Measurements from ENCODE around the gene CIDEC.

Gene CIDEC

DNA sequence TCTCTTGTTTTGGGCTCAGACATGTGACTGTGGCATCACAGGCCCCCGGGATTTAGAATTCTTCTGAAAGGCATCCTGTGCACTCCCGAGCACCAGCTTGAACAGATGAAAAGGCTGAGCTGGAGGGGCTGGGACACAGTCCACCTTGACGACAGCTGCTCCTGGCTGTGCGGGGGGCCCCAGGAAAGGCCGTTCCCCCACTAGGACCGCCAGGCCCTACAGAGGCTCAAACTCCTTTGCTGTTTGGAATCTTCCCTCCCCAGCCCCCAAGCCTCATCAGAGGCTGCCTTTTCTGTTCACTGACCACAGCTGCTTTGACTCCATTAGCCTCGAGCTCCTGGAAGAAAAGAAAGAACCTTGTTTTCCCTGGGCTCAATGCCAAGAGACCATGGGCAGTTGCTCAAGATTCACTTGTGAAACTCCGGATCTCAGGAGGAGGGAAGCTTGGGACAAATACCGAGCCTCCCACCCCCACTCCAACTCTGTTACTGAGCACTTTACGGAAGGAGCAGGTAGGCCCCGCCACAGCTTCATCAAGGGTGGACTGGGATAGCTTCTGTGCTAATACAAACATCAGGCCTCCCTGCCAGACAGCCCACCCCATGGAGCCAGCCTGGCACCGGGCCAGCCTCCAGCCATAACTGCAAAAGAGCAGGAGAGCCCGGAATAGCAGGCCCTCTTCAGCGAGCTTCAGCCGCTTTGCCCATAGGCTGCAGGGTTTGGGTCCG lies 15.7 kb downstream of the CIDEC start:
- no peak for TF ChIP-seq ZNF560 (tag by site-specific recombination; IDR thresholded peaks at IDR 0.05; ENCODE audit: borderline replicate concordance)
- TF ChIP-seq, protein P1, sequence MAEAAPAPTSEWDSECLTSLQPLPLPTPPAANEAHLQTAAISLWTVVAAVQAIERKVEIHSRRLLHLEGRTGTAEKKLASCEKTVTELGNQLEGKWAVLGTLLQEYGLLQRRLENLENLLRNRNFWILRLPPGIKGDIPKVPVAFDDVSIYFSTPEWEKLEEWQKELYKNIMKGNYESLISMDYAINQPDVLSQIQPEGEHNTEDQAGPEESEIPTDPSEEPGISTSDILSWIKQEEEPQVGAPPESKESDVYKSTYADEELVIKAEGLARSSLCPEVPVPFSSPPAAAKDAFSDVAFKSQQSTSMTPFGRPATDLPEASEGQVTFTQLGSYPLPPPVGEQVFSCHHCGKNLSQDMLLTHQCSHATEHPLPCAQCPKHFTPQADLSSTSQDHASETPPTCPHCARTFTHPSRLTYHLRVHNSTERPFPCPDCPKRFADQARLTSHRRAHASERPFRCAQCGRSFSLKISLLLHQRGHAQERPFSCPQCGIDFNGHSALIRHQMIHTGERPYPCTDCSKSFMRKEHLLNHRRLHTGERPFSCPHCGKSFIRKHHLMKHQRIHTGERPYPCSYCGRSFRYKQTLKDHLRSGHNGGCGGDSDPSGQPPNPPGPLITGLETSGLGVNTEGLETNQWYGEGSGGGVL (tag by site-specific recombination; IDR thresholded peaks at IDR 0.05), result peak; percentile 69
- no peak for TF ChIP-seq ZNF544 (tag by site-specific recombination; IDR thresholded peaks at IDR 0.05)
- no peak for TF ChIP-seq ZNF654 (tag by site-specific recombination; IDR thresholded peaks at IDR 0.05; ENCODE audit: low read depth)
- TF ChIP-seq FEZF1 (tag by site-specific recombination; IDR thresholded peaks at IDR 0.05), result 0 out of 2 replicates have a peak, but pooled peaks have one; percentile 39
- TF ChIP-seq, protein P2, sequence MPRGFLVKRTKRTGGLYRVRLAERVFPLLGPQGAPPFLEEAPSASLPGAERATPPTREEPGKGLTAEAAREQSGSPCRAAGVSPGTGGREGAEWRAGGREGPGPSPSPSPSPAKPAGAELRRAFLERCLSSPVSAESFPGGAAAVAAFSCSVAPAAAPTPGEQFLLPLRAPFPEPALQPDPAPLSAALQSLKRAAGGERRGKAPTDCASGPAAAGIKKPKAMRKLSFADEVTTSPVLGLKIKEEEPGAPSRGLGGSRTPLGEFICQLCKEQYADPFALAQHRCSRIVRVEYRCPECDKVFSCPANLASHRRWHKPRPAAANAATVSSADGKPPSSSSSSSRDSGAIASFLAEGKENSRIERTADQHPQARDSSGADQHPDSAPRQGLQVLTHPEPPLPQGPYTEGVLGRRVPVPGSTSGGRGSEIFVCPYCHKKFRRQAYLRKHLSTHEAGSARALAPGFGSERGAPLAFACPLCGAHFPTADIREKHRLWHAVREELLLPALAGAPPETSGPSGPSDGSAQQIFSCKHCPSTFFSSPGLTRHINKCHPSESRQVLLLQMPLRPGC (tag by site-specific recombination; IDR thresholded peaks at IDR 0.05), result no peak
- TF ChIP-seq ZNF335 (tag by site-specific recombination; conservative IDR thresholded peaks at IDR 0.05), result no peak
- peak; percentile 82 for TF ChIP-seq ZBTB48 (tag by site-specific recombination; IDR thresholded peaks at IDR 0.05)
- TF ChIP-seq, protein P3, sequence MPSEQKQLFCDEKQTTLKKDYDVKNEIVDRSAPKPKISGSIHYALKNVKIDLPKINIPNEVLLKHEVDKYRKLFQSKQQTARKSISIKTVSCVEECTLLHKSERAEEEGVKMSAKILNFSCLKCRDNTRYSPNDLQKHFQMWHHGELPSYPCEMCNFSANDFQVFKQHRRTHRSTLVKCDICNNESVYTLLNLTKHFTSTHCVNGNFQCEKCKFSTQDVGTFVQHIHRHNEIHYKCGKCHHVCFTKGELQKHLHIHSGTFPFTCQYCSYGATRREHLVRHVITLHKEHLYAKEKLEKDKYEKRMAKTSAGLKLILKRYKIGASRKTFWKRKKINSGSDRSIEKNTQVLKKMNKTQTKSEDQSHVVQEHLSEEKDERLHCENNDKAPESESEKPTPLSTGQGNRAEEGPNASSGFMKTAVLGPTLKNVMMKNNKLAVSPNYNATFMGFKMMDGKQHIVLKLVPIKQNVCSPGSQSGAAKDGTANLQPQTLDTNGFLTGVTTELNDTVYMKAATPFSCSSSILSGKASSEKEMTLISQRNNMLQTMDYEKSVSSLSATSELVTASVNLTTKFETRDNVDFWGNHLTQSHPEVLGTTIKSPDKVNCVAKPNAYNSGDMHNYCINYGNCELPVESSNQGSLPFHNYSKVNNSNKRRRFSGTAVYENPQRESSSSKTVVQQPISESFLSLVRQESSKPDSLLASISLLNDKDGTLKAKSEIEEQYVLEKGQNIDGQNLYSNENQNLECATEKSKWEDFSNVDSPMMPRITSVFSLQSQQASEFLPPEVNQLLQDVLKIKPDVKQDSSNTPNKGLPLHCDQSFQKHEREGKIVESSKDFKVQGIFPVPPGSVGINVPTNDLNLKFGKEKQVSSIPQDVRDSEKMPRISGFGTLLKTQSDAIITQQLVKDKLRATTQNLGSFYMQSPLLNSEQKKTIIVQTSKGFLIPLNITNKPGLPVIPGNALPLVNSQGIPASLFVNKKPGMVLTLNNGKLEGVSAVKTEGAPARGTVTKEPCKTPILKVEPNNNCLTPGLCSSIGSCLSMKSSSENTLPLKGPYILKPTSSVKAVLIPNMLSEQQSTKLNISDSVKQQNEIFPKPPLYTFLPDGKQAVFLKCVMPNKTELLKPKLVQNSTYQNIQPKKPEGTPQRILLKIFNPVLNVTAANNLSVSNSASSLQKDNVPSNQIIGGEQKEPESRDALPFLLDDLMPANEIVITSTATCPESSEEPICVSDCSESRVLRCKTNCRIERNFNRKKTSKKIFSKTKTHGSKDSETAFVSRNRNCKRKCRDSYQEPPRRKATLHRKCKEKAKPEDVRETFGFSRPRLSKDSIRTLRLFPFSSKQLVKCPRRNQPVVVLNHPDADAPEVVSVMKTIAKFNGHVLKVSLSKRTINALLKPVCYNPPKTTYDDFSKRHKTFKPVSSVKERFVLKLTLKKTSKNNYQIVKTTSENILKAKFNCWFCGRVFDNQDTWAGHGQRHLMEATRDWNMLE (tag by site-specific recombination; conservative IDR thresholded peaks at IDR 0.05; ENCODE audit: low read depth), result no peak
- no peak for TF ChIP-seq ZSCAN30 (tag by site-specific recombination; IDR thresholded peaks at IDR 0.05)
- no peak for TF ChIP-seq ZNF394 (tag by site-specific recombination; IDR thresholded peaks at IDR 0.05; ENCODE audit: borderline replicate concordance)
- no peak for TF ChIP-seq ZNF140 (tag by site-specific recombination; IDR thresholded peaks at IDR 0.05)
- TF ChIP-seq ZNF596 (tag by site-specific recombination; IDR thresholded peaks at IDR 0.05), result no peak
- TF ChIP-seq GLI2 (tag by site-specific recombination; IDR thresholded peaks at IDR 0.05; ENCODE audit: borderline replicate concordance, low read depth), result no peak
- no peak for TF ChIP-seq ZNF248 (tag by site-specific recombination; IDR thresholded peaks at IDR 0.05)
- TF ChIP-seq GFI1B (tag by site-specific recombination; IDR thresholded peaks at IDR 0.05), result no peak
- H3K4me1 ChIP-seq (ENCODE audit: control insufficient read depth, insufficient read depth, low read length), result peaks cover 7% of the 10 kb centered on the region; the same call in 1 of the 2 replicates
- ChIA-PET POLR2A (interaction anchor here (1.1 to 1.4 kb wide), 3 partner anchors 20 to 162 kb away, joined by 3 read pairs; partner anchors contain the start of genes FANCD2 and JAGN1), CTCF (interaction anchor here (0.6 to 1.0 kb wide), 2 partner anchors 18 to 83 kb away, joined by 3 read pairs; no protein-coding TSS in a partner anchor)
- no peak overlapping the region for H3K4me3 ChIP-seq (ENCODE audit: low read depth, low read length)
- H3K27ac ChIP-seq (ENCODE audit: extremely low read depth, low read depth, low read length), result peak overlapping the region; percentile 75
- H3K36me3 ChIP-seq (ENCODE audit: control insufficient read depth in 2 of 2, insufficient read depth in 1 of 2, low read length in 2 of 2), result no peaks in the 10 kb centered on the region
- H3K9me3 ChIP-seq (ENCODE audit: control insufficient read depth, insufficient read depth, low read depth, low read length), result no peaks in the 10 kb centered on the region
